Measurements from ENCODE around the gene KLHL26.

The KLHL26 gene

DNA sequence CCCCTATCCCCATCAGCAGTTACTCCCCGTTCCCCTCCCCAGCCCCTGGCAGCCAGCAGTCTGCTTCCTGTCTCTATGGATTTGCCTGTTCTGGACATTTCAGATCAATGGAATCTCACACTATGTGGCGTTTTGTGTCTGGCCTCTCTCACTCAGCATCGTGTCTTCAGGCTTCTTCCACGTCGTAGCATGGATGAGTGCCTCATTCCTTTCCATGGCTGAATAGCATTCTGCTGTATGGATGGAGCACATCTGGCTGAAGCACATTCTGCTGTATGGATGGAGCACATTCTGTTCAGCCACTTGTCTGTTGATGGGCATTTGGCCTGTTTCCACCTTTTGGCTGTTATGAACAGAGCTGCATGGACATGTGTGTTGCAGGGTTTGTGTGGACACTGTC is 76.2 kb downstream of the KLHL26 start:
- no peak for DNase-seq (ENCODE audit: low read depth in 3 of 3, low spot score in 1 of 3)

GRCh38 chr19:18713550-18714117 is 76.8 kb downstream of the KLHL26 start:
- DNase-seq (ENCODE audit: low read depth in 3 of 3, low spot score in 1 of 3) = no peak

DNA sequence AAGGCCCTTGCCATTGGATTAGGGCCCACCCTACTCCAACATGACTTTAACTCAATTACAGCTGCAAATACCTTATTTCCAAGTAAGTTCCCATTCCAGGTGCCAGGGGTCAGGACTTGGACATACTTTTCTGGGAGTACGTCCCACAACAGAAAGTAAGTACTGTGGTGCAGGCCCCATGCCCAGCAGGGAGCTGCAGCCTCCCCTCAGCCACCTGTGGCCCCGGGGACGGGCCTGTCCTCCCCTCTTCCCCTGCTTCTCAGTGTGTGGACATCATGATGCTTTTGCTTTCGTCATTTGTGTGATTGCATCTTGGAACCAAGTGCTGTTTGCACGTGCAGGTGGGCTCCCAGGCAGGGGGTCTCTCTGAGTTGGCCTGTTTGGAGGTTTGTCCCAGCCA is 78.6 kb downstream of the KLHL26 start:
- DNase-seq (ENCODE audit: low read depth in 3 of 3, low spot score in 1 of 3) = no peak

- DNase-seq (ENCODE audit: low read depth in 3 of 3, low spot score in 1 of 3) = no peak
These were observed 80.0 kb downstream of the KLHL26 start for GRCh38 chr19:18716857-18717256.

DNA sequence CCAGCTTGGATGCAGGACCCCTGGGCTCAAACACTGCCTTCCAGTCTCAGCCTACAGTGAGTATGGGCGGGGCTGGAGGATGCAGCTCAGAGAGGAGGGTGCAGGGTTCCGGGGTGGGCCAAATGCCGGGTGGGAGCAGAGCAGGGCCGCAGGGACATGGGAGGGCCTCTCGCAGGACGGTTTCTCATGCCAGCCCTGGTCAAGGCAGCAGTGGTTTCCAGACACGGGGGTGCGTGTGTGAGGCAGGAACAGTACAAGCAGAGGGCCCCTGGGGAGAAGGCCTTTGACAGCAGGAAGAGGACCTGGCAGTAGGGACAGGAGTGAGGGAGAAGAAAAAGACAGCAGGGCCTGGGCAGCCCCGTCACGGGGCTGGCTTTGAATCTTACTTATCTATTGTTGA is 80.8 kb downstream of the KLHL26 start:
- DNase-seq (ENCODE audit: low read depth in 3 of 3, low spot score in 1 of 3) = no peak

GRCh38 chr19:18718015-18718526 is 81.2 kb downstream of the KLHL26 start:
- DNase-seq (ENCODE audit: low read depth in 3 of 3, low spot score in 1 of 3) = no peak

- DNase-seq (ENCODE audit: low read depth in 3 of 3, low spot score in 1 of 3) = no peak
These were observed 82.1 kb downstream of the KLHL26 start for GRCh38 chr19:18718846-18719458.

- DNase-seq (ENCODE audit: low read depth in 3 of 3, low spot score in 1 of 3) = no peak
These were observed 82.7 kb downstream of the KLHL26 start for GRCh38 chr19:18719541-18719940.
